HUES64 (cell line): ENCODE measurements around the gene KCNQ5.

Experiments
- H3K27ac ChIP-seq: 2 replicates; pipeline ENCODE4 v1.7.0; 2013; ENCODE audit warnings: low read depth, low read length, inconsistent platforms
- H3K27me3 ChIP-seq: 2 replicates; pipeline ENCODE4 v1.6.1; 2013; ENCODE audit warnings: mild to moderate bottlenecking, low read length; ENCODE audit not compliant: insufficient read depth
- H3K36me3 ChIP-seq: 2 replicates; pipeline ENCODE4 v1.6.1; 2013; ENCODE audit warnings: mild to moderate bottlenecking, low read length; ENCODE audit not compliant: insufficient read depth
- H3K4me1 ChIP-seq: 2 replicates; pipeline ENCODE4 v1.6.1; 2013; ENCODE audit warnings: mild to moderate bottlenecking, low read length, moderate library complexity; ENCODE audit not compliant: insufficient read depth
- H3K4me3 ChIP-seq: 2 replicates; pipeline ENCODE4 v1.5.1; 2013; ENCODE audit warnings: mild to moderate bottlenecking, low read length, moderate library complexity
- H3K9ac ChIP-seq: 2 replicates; pipeline ENCODE4 v1.6.1; 2013; ENCODE audit warnings: mild to moderate bottlenecking, low read depth, low read length
- H3K9me3 ChIP-seq: 2 replicates; pipeline ENCODE4 v1.6.1; 2013; ENCODE audit warnings: low read depth, low read length; ENCODE audit not compliant: insufficient read depth
- WGBS: fragments of 150-250, 120-280 bp; methylation state at CpG from one replicate; pipeline ENCODE4 v1.1.7; 2013; ENCODE audit warnings: missing lambda C conversion rate; 5-methylcytosine and 5-hydroxymethylcytosine counted together

Gene KCNQ5

GRCh38 chr6:72940265-72940664 lies 318.4 kb downstream of the KCNQ5 start:
- H3K9me3 ChIP-seq = no peaks in the 10 kb centered on the region
- H3K9ac ChIP-seq = no peak overlapping the region
- WGBS = 94% methylated on average over 7 of the region's 7 CpGs
- no peak overlapping the region for H3K27ac ChIP-seq
- no peaks in the 10 kb centered on the region for H3K27me3 ChIP-seq
- H3K4me3 ChIP-seq = no peak overlapping the region
- no peaks in the 10 kb centered on the region for H3K4me1 ChIP-seq
- H3K36me3 ChIP-seq = no peaks in the 10 kb centered on the region

- Histone ChIP-seq H3K4me3 (no peak overlapping the region), H3K27ac (no peak overlapping the region), H3K27me3 (no peaks in the 10 kb centered on the region), H3K9me3 (no peaks in the 10 kb centered on the region), H3K36me3 (no peaks in the 10 kb centered on the region), H3K4me1 (no peaks in the 10 kb centered on the region), H3K9ac (no peak overlapping the region)
- WGBS = 88% methylated on average over 1 of the region's 1 CpG
Observed at GRCh38 chr6:72941263-72941662, 319.4 kb downstream of the KCNQ5 start.

GRCh38 chr6:72941751-72942150 lies 319.9 kb downstream of the KCNQ5 start:
- WGBS = no CpG with 5 or more reads among the region's 1 CpG
- Histone ChIP-seq H3K4me3 (no peak overlapping the region), H3K4me1 (no peaks in the 10 kb centered on the region), H3K27me3 (no peaks in the 10 kb centered on the region), H3K9ac (no peak overlapping the region), H3K9me3 (no peaks in the 10 kb centered on the region), H3K36me3 (no peaks in the 10 kb centered on the region), H3K27ac (no peak overlapping the region)

GRCh38 chr6:72943699-72944098 lies 321.8 kb downstream of the KCNQ5 start:
- no peak overlapping the region for H3K9ac ChIP-seq
- no peaks in the 10 kb centered on the region for H3K9me3 ChIP-seq
- no peaks in the 10 kb centered on the region for H3K27me3 ChIP-seq
- no peaks in the 10 kb centered on the region for H3K4me1 ChIP-seq
- H3K27ac ChIP-seq = no peak overlapping the region
- H3K36me3 ChIP-seq = no peaks in the 10 kb centered on the region
- H3K4me3 ChIP-seq = no peak overlapping the region
- WGBS = 92% methylated on average over 1 of the region's 1 CpG

- no peaks in the 10 kb centered on the region for H3K9me3 ChIP-seq
- no peaks in the 10 kb centered on the region for H3K36me3 ChIP-seq
- H3K27ac ChIP-seq = no peak overlapping the region
- no peaks in the 10 kb centered on the region for H3K4me1 ChIP-seq
- no peak overlapping the region for H3K4me3 ChIP-seq
- no peak overlapping the region for H3K9ac ChIP-seq
- H3K27me3 ChIP-seq = no peaks in the 10 kb centered on the region
- 95% methylated on average over 1 of the region's 2 CpGs for WGBS
Observed at GRCh38 chr6:72944660-72945059, 322.8 kb downstream of the KCNQ5 start.

GRCh38 chr6:72946774-72947173 lies 324.9 kb downstream of the KCNQ5 start:
- no peak overlapping the region for H3K4me3 ChIP-seq
- 89% methylated on average over 1 of the region's 2 CpGs for WGBS
- no peaks in the 10 kb centered on the region for H3K27me3 ChIP-seq
- no peaks in the 10 kb centered on the region for H3K4me1 ChIP-seq
- no peaks in the 10 kb centered on the region for H3K9me3 ChIP-seq
- H3K9ac ChIP-seq = no peak overlapping the region
- no peak overlapping the region for H3K27ac ChIP-seq
- H3K36me3 ChIP-seq = no peaks in the 10 kb centered on the region

- H3K4me3 ChIP-seq = no peak overlapping the region
- H3K27ac ChIP-seq = no peak overlapping the region
- WGBS = no CpG with 5 or more reads among the region's 1 CpG
- H3K36me3 ChIP-seq = no peaks in the 10 kb centered on the region
- H3K4me1 ChIP-seq = no peaks in the 10 kb centered on the region
- no peak overlapping the region for H3K9ac ChIP-seq
- no peaks in the 10 kb centered on the region for H3K9me3 ChIP-seq
- no peaks in the 10 kb centered on the region for H3K27me3 ChIP-seq
Observed at GRCh38 chr6:72947534-72947933, 325.7 kb downstream of the KCNQ5 start.

GRCh38 chr6:72948153-72948552 lies 326.3 kb downstream of the KCNQ5 start:
- Histone ChIP-seq H3K4me3 (no peak overlapping the region), H3K36me3 (no peaks in the 10 kb centered on the region), H3K9me3 (no peaks in the 10 kb centered on the region), H3K4me1 (no peaks in the 10 kb centered on the region), H3K27me3 (no peaks in the 10 kb centered on the region), H3K9ac (no peak overlapping the region), H3K27ac (no peak overlapping the region)
- 80% methylated on average over 1 of the region's 1 CpG for WGBS

- no peaks in the 10 kb centered on the region for H3K36me3 ChIP-seq
- no peak overlapping the region for H3K4me3 ChIP-seq
- no peaks in the 10 kb centered on the region for H3K4me1 ChIP-seq
- no peak overlapping the region for H3K9ac ChIP-seq
- 94% methylated on average over 6 of the region's 6 CpGs for WGBS
- no peaks in the 10 kb centered on the region for H3K27me3 ChIP-seq
- H3K9me3 ChIP-seq = no peaks in the 10 kb centered on the region
- H3K27ac ChIP-seq = no peak overlapping the region
Observed at GRCh38 chr6:72950114-72950860, 328.4 kb downstream of the KCNQ5 start.

GRCh38 chr6:72952808-72953630 lies 331.2 kb downstream of the KCNQ5 start:
- H3K27me3 ChIP-seq = no peaks in the 10 kb centered on the region
- no peak overlapping the region for H3K9ac ChIP-seq
- H3K4me3 ChIP-seq = no peak overlapping the region
- peaks cover 7% of the 10 kb centered on the region for H3K4me1 ChIP-seq
- no peaks in the 10 kb centered on the region for H3K9me3 ChIP-seq
- H3K27ac ChIP-seq = no peak overlapping the region
- WGBS = 95% methylated on average over 2 of the region's 2 CpGs
- no peaks in the 10 kb centered on the region for H3K36me3 ChIP-seq

GRCh38 chr6:72953971-72954381 lies 332.1 kb downstream of the KCNQ5 start:
- H3K9me3 ChIP-seq = no peaks in the 10 kb centered on the region
- H3K4me3 ChIP-seq = no peak overlapping the region
- no peaks in the 10 kb centered on the region for H3K27me3 ChIP-seq
- H3K4me1 ChIP-seq = peaks cover 7% of the 10 kb centered on the region
- H3K27ac ChIP-seq = no peak overlapping the region
- no peak overlapping the region for H3K9ac ChIP-seq
- 91% methylated on average over 3 of the region's 3 CpGs for WGBS
- no peaks in the 10 kb centered on the region for H3K36me3 ChIP-seq
